GM18907 (cell line): Measurements from ENCODE around the gene CPEB4.

Experiments used
- ATAC-seq: cut with Tn5 transposase; IDR thresholded peaks from one replicate; pipeline ENCODE4 v1.9.1; 2021; ENCODE audit warnings: mild to moderate bottlenecking, moderate library complexity; ENCODE audit not compliant: unreplicated experiment

The CPEB4 gene

GRCh38 chr5:173887610-173888472 lies at the start of gene CPEB4:
Gene CPEB4 (plus strand): TSS chr5:173888349. CDS start chr5:173889734, 1,385 bp downstream.
- peak; percentile 94 for ATAC-seq

GRCh38 chr5:173839117-173839713 lies 48.9 kb upstream of the CPEB4 start:
- no peak for ATAC-seq

- ATAC-seq = no peak
Observed at GRCh38 chr5:173840111-173840983, 47.8 kb upstream of the CPEB4 start.

- ATAC-seq = no peak
Observed at GRCh38 chr5:173841710-173842109, 46.4 kb upstream of the CPEB4 start.

- ATAC-seq = no peak
Observed at GRCh38 chr5:173843794-173844193, 44.4 kb upstream of the CPEB4 start.

DNA sequence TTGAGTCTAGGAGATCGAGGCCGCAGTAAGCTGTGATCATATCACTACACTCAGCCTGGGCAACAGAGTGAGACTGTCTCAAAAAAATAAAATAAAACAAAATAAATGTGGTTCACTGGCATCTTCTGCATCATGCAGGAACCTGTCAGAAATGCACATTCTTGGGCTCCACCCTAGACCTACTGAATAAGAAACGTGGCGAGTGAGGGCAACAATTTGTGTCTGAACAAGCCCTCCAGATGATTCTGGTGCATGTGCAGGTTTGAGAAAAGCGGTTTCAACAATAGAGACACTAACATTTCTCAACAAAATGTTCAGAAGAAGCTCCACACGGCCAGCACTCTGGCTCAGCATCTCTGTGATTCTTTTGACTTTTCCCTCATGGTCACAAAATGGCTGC lies 42.8 kb upstream of the CPEB4 start:
- no peak for ATAC-seq

DNA sequence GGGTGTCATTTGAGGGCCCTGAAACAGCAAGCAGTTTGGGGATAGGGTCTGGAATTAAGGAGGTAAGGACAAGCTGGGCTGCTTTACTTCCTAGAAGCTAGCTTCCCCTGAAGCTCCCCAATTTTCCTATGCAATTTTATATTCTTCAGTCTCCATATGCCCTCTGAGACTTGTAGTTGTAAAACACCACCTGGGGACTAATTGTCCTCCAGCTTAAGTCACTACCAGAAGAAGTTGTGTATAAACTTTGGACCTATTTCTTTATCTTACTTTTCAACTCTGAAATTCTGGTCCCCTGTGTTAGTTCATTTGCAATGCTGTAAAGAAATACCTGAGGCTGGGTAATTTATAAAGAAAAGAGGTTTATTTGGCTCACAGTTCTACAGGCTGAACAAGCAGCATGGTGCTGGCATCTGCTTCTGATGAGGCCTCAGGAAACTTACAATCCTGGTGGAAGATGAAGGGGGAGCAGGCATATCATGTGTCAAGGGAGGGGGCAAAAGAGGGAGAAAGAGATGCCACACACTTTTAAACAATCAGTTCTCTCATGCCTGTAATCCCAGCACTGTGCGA lies 41.1 kb upstream of the CPEB4 start:
- ATAC-seq = no peak

DNA sequence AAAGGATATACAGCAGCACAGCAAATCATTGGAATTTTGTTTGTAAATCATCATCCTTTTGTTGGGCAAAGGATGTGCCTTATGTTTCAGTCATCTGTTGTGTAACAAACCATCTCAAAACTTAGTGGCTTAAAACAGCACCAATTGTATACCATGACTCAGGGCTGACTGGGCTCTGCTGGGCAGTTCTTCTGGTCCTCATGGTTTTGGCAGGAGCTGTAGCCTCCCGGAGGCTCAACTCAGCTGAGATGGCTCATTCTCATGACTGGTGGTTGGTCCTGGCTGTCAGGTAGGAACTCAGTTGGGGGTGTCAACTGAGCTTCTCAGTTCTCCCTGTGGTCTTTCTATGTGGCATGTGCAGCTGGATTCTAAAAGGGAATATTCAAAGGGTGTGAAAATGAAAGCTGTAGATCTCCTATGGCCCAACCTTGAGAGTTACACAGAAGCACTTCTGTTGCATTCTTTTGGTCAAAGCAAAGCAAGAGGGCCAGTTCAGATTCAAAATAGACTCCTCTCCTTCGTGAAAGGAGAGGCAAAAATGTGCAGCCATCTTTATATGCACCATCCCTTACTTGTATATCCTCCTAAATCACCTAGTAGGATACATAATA lies 39.1 kb upstream of the CPEB4 start:
- no peak for ATAC-seq

- ATAC-seq = no peak
Observed at GRCh38 chr5:173849908-173850307, 38.2 kb upstream of the CPEB4 start.

- ATAC-seq = no peak
Observed at GRCh38 chr5:173850659-173851058, 37.5 kb upstream of the CPEB4 start.

DNA sequence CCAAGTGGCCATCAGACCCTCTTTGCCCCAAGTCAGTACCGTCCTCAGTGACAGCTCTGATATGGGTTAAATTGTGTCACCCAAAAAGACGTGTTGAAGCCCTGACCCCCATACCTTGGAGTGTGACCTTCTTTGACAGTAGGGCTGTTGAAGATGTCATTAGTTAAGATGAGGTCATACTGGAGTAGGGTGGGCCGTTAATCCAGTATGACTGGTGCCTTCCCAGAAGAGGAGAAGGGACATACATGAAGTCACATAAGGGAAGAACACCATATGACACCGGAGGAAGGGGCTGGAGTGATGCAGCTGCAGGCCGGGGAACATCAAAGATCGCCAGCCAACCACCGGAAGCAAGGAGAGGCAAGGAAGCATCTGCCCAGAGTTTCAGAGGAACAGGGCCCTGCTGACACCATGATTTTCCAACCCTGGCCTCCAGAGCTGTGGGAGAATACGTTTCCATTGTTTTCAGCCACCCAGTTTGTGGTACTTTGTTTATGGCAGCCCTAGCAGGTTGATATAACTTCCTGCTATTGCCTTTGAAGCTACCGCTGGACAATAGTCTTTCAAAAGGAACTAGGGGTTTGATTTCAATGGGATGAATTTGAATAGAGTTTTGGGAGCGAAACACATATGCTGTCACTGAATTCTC lies 36.4 kb upstream of the CPEB4 start:
- ATAC-seq = no peak

DNA sequence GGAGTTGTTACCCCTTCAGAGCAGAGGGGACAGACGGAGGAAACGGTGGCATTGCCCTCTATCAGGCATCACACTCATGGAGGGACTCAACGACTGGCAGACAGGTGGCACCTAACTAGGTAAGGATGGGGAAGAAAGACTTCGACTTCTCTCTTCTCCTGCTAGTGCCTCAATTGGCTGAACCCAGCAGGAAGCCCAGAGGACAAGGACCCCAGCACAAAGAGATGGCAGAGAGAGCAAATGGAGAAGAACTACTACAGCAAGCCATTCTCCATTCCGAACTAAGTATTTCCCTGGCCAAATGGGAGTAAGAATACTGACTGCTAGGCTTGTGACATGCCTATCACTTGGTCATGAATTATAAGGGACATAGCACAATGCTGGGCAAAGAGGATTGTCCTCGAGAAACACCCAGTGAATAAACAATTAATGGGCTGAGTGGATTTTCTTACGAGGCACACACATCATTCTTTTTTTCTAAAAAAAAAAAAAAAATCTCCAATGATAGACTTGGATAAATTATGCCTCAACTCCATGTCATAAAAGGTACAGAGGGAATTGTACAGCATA lies 35.3 kb upstream of the CPEB4 start:
- ATAC-seq = no peak

GRCh38 chr5:173853370-173854131 lies 34.6 kb upstream of the CPEB4 start:
- no peak for ATAC-seq

DNA sequence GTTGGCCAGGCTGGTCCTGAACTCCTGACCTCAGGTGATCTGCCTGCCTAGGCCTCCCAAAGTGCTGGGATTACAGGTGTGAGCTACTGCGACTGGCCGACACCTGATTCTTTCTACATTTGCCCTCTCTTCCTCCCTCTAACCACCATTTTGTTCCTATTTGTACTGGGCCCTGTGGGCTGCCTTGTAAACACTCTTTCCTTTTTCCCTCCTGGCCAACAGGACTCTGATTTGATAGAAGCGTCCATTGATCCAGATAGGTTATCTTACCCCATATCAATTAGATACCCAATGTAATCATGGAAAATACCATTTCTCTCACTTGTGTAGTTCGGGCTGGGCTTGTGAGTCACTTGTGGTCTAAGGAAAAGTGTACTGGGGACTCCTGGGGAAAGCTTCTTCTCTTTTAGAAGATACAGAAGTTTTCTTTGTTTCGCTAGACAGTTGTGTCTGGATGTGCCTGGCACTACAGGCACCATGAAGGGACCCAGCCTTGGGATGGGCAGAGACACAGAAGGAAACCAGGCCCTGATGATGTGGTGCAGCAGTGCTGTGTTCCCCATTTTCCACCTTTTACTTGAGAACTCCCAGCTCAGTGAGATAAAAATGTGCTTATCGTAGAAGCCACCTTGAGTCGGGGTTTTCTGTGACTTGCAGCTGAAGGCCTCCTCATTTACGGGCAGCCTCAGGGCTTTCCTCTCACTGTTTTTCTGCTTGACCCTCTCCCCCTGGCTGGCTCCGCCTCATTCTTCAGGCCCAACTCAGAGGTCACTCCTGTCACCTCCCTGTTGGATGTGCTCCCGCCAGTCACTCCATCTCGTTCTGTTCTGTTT lies 32.8 kb upstream of the CPEB4 start:
- ATAC-seq = no peak

DNA sequence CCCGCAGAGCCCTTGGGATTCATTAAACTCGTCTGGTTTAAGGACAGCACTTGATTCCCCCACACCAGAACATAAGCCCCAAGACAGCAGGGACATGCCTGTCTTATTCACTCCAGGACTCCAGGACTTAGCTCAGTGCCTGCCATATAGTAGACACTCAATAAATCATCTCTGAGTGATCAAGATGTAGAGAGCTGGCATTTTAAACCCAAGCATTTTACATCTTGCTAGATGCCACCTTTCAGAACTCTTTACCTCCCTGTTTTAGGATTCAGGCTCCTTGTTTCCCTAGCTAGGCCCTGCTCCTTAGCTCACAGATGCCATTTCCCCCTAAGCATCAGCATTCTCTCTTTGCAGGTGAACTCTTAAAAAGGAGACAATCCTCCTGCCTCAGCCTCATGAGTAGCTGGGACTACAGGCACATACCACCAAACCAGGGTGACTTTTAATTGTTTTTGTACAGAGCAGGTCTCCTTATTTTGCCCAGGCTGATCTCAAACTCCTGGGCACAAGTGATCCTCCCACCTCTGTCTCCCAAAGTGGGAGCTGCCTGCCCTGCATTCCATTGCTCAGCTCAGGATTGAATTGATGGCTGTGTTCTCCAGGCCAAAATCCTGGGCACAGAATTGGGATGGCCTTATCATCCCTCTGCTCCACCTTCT lies 32.0 kb upstream of the CPEB4 start:
- ATAC-seq = no peak

DNA sequence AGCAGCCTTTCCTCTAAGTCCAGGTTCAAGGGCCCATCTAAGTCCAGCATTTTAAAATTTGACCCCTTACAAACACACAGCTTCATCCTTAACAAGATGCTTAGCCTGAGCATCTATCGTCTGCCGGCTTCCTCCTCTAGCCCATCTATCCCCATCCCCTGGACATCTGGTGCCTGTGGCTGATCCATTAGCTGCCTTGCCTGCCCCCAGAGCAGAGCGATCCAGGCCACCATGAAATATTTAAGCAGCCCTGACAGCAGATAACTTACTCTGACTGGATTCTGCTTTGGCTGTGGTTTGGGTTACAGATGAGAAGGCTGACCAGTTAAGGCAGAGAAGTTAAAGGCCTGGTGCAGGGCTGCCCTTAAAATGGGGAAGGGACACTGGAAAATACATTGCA lies 30.9 kb upstream of the CPEB4 start:
- no peak for ATAC-seq

- no peak for ATAC-seq
Observed at GRCh38 chr5:173858021-173858669, 30.0 kb upstream of the CPEB4 start.
